Glutamatergic neuron (in vitro differentiated cells): Measurements from ENCODE around the gene MAP3K5. TPM values are rescaled to one million over a fixed set of nuclear protein-coding genes. Genes with fewer than 3 reads are reported as not detected.

ENCODE experiments used
- DNase-seq: peaks from one replicate; pipeline ENCODE4 v3.0.0; 2022
- H3K27ac Mint-ChIP-seq: one replicate; pipeline ENCODE4 v1.8.0; 2020; ENCODE audit warnings: mild to moderate bottlenecking, mixed read lengths, inconsistent platforms; ENCODE audit not compliant: unreplicated experiment
- H3K27me3 Mint-ChIP-seq: one replicate; pipeline ENCODE4 v1.8.0; 2020; ENCODE audit warnings: mild to moderate bottlenecking, moderate library complexity, mixed read lengths, inconsistent platforms; ENCODE audit not compliant: unreplicated experiment
- H3K36me3 Mint-ChIP-seq: one replicate; pipeline ENCODE4 v1.8.0; 2020; ENCODE audit warnings: mild to moderate bottlenecking, mixed read lengths, inconsistent platforms; ENCODE audit not compliant: unreplicated experiment
- H3K4me1 Mint-ChIP-seq: one replicate; pipeline ENCODE4 v1.8.0; 2020; ENCODE audit warnings: mild to moderate bottlenecking, low read depth, mixed read lengths, inconsistent platforms; ENCODE audit not compliant: unreplicated experiment
- H3K4me3 Mint-ChIP-seq: one replicate; pipeline ENCODE4 v1.8.0; 2020; ENCODE audit warnings: mild to moderate bottlenecking, mixed read lengths, inconsistent platforms; ENCODE audit not compliant: unreplicated experiment
- H3K9me3 Mint-ChIP-seq: one replicate; pipeline ENCODE4 v1.8.0; 2020; ENCODE audit warnings: mild to moderate bottlenecking, moderate library complexity, mixed read lengths, inconsistent platforms; ENCODE audit not compliant: unreplicated experiment
- total RNA-seq: library from RNA; stranded (reverse); fragmentation: NEBNext Ultra II Directional; extraction: Animal tissue kit (Norgen Biotek cat#: 25700); gene quantifications from one replicate; pipeline ENCODE4 v1.2.1, GENCODE V29; 2021; ENCODE audit not compliant: unreplicated experiment
- TF ChIP-seq, protein P1 (sequence below): fragments of 200-600 bp; sonication (generic); IDR thresholded peaks from one replicate; pipeline ENCODE4 v1.5.0; 2021; ENCODE audit not compliant: partially characterized antibody, unreplicated experiment

Gene MAP3K5
- total RNA-seq, 1 donor from 2014 or later = 0.66 TPM

DNA sequence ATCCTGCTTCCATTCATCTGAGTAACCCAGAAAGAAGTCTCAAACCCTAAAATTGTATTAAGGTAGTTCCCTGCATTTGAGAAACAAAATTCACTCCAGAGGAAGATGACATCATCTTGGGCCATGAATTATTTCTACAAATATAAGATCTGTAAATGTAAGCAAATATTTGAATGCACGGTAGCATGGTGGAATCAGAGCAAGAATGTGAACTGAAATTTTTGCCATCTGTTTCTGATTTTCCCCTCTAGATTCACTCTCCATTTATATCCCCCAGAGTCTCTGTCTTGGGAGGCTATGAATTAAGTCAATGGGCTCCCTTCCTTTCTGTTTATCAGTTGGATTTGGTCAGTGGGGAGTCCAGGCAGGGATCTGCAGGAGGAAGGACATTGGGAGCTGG, 5.8 kb upstream of the MAP3K5 start:
- Mint-ChIP-seq H3K9me3 (no peaks in the 10 kb centered on the region), H3K36me3 (peaks cover 6% of the 10 kb centered on the region), H3K4me3 (no peak overlapping the region), H3K27me3 (peaks cover 3% of the 10 kb centered on the region), H3K4me1 (no peaks in the 10 kb centered on the region), H3K27ac (no peak overlapping the region)
- TF ChIP-seq, protein P1, sequence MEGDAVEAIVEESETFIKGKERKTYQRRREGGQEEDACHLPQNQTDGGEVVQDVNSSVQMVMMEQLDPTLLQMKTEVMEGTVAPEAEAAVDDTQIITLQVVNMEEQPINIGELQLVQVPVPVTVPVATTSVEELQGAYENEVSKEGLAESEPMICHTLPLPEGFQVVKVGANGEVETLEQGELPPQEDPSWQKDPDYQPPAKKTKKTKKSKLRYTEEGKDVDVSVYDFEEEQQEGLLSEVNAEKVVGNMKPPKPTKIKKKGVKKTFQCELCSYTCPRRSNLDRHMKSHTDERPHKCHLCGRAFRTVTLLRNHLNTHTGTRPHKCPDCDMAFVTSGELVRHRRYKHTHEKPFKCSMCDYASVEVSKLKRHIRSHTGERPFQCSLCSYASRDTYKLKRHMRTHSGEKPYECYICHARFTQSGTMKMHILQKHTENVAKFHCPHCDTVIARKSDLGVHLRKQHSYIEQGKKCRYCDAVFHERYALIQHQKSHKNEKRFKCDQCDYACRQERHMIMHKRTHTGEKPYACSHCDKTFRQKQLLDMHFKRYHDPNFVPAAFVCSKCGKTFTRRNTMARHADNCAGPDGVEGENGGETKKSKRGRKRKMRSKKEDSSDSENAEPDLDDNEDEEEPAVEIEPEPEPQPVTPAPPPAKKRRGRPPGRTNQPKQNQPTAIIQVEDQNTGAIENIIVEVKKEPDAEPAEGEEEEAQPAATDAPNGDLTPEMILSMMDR = no peak
- DNase-seq = no peak

DNA sequence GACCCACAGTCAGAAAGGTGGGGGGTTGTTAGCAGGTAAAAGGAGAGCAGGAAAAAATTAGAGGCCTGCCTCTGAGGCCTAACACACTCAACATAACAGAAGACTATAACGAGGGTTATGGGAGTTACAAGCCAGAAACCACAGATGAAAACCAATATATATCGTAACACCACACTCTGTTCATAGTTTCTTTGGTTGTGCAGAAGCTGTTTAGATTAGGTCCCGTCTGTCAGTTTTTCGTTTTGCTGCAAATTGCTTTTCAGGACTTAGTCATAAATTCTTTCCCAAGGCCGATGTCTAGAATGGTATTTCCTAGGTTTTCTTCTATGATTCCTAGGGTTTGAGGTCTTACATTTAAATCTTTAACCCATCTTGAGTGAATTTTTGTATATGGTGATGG, 3.7 kb upstream of the MAP3K5 start:
- no peak for DNase-seq
- H3K27me3 Mint-ChIP-seq = peaks cover 11% of the 10 kb centered on the region
- TF ChIP-seq, protein P1 = no peak
- H3K4me3 Mint-ChIP-seq = no peak overlapping the region
- peaks cover 6% of the 10 kb centered on the region for H3K36me3 Mint-ChIP-seq
- peaks cover 4% of the 10 kb centered on the region for H3K9me3 Mint-ChIP-seq
- H3K4me1 Mint-ChIP-seq = peaks cover 2% of the 10 kb centered on the region
- H3K27ac Mint-ChIP-seq = no peak overlapping the region

DNA sequence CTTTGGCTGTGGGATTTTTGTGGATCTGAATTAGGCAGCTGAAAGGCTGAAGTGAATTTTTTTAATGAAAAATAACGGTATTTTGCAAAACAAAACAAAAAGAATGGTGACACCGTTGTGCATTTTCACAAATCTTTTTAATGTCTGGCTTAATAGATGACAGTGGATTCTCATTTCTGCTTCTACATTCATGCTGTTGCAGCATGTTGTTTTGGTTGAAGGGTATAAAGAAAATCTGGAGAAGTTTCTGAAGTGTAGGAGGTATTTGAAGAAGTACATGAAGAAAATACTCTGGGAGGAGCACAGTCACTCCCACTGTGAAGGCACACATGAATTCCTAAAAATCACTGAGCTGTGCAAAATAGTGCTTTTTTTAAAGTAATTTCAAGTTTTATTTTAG, 3.1 kb upstream of the MAP3K5 start:
- peaks cover 6% of the 10 kb centered on the region for H3K36me3 Mint-ChIP-seq
- H3K27me3 Mint-ChIP-seq = peaks cover 13% of the 10 kb centered on the region
- H3K9me3 Mint-ChIP-seq = peaks cover 4% of the 10 kb centered on the region
- no peak overlapping the region for H3K27ac Mint-ChIP-seq
- DNase-seq = no peak
- TF ChIP-seq, protein P1 = no peak
- H3K4me1 Mint-ChIP-seq = peaks cover 3% of the 10 kb centered on the region
- no peak overlapping the region for H3K4me3 Mint-ChIP-seq

DNA sequence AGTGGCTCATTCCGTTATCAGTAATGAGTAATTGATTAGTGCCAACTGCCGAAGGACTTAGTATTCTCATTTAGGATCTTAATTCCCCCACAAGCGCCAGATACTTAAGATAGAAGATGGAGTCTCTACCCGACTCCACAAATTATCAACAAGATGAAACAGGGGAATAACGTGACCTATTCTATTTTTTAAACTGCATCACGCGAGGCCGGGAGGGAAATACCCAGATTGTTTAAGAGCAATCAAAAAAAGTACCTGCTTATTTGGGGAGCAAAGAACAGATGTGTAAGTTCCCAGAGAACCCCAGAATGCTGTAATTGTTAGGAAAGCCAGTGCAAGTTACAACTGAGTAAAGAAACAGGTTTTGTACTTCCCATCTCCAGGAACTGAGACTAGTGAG, 1.1 kb upstream of the MAP3K5 start:
- TF ChIP-seq, protein P1 = no peak
- peaks cover 4% of the 10 kb centered on the region for H3K9me3 Mint-ChIP-seq
- peak overlapping the region; percentile 93 for H3K4me3 Mint-ChIP-seq
- H3K27me3 Mint-ChIP-seq = peaks cover 13% of the 10 kb centered on the region
- no peak overlapping the region for H3K27ac Mint-ChIP-seq
- H3K4me1 Mint-ChIP-seq = peaks cover 3% of the 10 kb centered on the region
- DNase-seq = no peak
- peaks cover 6% of the 10 kb centered on the region for H3K36me3 Mint-ChIP-seq

DNA sequence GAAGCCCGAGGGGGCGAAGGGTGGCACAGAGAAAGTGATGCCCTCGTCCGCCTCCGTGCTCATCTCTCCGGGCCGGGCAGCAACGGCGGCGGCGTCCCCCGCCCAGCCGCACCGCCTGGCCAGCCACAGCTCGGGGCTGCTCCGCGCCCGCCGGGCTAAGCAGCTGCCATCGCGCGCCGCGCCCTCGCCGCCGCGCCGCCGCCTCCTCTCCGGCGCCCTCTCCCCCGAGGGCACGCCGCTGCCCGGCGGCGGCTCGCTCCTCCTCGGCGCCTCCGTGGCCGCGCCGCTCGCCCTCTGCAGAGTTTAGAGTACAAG, 225 bp downstream of the MAP3K5 start:
- peak; percentile 51 for DNase-seq
- TF ChIP-seq, protein P1 = no peak
- Mint-ChIP-seq H3K4me3 (no peak overlapping the region), H3K36me3 (no peaks in the 10 kb centered on the region), H3K4me1 (peaks cover 3% of the 10 kb centered on the region), H3K27me3 (peaks cover 10% of the 10 kb centered on the region), H3K9me3 (peaks cover 4% of the 10 kb centered on the region), H3K27ac (no peak overlapping the region)
